ENCODE measurements around the gene HELQ.

The HELQ gene

DNA sequence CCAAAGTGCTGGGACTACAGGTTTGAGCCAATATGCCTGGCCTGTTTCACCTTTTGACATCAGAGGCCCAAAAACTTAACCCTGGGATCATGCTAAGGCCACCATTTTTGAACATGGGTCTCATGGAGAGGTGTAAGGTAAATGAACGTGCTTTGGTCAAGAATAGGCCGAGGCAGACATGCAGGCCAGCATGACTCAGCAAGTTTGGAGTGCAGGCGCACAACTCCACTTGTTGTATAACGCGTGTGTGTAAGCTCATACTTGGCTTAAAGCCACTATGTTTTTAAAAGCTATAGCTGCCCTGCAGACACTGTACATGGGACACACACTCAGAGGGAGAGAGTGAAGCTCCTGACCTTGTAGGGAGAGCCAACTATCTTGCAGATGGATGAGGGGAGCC is 77.2 kb downstream of the HELQ start:
- Mint-ChIP-seq H3K27me3 (peaks cover 19% of the 10 kb centered on the region), H3K36me3 (peaks cover 5% of the 10 kb centered on the region), H3K9me3 (peaks cover 28% of the 10 kb centered on the region), H3K4me3 (no peak overlapping the region), H3K27ac (no peak overlapping the region), H3K4me1 (no peaks in the 10 kb centered on the region)
- no peak for DNase-seq
- CTCF ChIA-PET, result interaction anchor here (1.5 to 1.9 kb wide), 2 partner anchors 8 to 16 kb away, joined by 3 to 4 read pairs; no protein-coding TSS in a partner anchor

DNA sequence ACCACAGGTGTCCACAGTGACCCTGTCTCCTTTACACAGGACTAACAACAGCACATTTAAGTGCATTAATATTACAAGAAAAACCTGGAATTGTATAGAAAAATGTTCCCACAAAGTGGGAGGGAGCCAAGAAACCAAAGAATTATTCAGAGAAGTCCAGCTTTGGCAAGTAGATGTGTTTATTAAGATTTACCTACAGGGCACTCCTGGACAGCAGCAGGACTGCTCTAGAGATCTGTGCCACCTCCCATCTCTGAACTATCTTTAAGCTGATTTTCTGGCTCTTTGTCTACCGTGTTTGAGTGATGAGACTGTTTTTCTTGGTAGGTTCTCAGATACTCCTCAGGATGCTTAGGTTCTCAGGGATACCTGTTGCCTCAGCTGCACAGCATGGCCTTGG is 82.7 kb downstream of the HELQ start:
- H3K4me3 Mint-ChIP-seq, result no peak overlapping the region
- peaks cover 9% of the 10 kb centered on the region for H3K4me1 Mint-ChIP-seq
- H3K36me3 Mint-ChIP-seq, result no peaks in the 10 kb centered on the region
- peaks cover 12% of the 10 kb centered on the region for H3K9me3 Mint-ChIP-seq
- DNase-seq, result no peak
- CTCF ChIA-PET, result interaction anchor here (1.4 kb wide), 1 partner anchor 11 kb away, joined by 3 read pairs; no protein-coding TSS in a partner anchor
- H3K27me3 Mint-ChIP-seq, result peaks cover 26% of the 10 kb centered on the region
- no peak overlapping the region for H3K27ac Mint-ChIP-seq

DNA sequence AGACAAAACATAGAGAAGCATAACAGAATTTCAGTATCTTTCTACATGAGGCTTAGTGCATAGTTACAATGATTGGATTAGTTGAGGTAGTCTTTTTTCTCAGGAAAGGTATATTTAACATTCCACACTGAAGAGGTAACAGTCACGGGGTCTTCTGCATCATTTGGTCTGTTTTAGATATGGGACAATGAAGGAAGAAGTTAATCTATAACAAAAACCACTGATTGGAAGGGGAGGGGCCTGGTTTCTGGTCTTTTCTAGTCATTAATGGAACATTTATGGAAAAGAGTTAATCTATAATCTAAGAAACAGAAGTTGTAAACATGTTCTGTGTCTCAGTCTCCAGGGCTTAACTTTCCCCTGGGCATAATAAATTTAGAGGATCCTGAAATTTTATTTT is 83.7 kb downstream of the HELQ start:
- no peak overlapping the region for H3K27ac Mint-ChIP-seq
- H3K9me3 Mint-ChIP-seq, result peaks cover 6% of the 10 kb centered on the region
- CTCF ChIA-PET, result no interaction called here

DNA sequence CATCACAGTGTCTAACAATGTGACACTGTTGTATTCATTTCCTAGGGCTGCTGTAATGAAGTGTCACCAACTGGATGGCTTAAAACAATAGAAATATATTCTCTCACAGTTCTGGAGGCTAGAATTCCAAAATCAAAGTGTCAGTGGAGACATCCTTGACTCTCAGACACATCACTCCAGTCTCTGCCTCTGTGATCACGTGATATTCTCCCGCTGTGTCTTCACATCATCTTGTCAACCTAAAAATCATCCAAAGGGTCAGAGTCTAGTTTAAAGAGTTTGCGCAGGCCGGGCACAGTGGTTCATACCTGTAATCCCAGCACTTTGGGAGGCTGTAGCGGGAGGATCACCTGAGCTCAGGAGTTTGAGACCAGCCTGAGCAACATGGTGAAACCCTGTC is 84.4 kb downstream of the HELQ start:
- CTCF ChIA-PET, result interaction anchor here (1.0 kb wide), 1 partner anchor 87 kb away, joined by 4 read pairs; the partner anchor contains the start of gene COQ2
- Mint-ChIP-seq H3K27ac (no peak overlapping the region), H3K9me3 (peaks cover 4% of the 10 kb centered on the region), H3K27me3 (peaks cover 36% of the 10 kb centered on the region), H3K4me1 (peaks cover 9% of the 10 kb centered on the region), H3K4me3 (no peak overlapping the region), H3K36me3 (no peaks in the 10 kb centered on the region)
- no peak for DNase-seq

More for the DNA sequence above, 83.7 kb downstream of the HELQ start:
- no peak for DNase-seq
- peaks cover 9% of the 10 kb centered on the region for H3K4me1 Mint-ChIP-seq
- H3K4me3 Mint-ChIP-seq, result no peak overlapping the region
- no peaks in the 10 kb centered on the region for H3K36me3 Mint-ChIP-seq
- peaks cover 29% of the 10 kb centered on the region for H3K27me3 Mint-ChIP-seq

DNA sequence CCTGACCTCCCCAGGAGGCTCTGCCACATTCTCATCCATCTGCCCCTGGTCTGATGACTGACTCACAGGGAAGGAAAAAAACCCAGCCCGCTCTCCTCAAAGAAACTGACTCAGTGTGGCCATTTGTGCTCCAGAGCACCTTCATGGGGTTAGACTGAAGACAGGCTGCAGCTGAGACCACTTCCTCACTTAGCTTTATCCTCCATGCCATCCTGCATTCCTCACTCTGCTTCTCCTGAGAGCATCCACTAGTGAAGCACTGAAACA is 85.0 kb downstream of the HELQ start:
- CTCF ChIA-PET, result interaction anchor here (1.0 to 1.3 kb wide), 3 partner anchors 9 to 86 kb away, joined by 3 to 4 read pairs (median 3); partner anchors contain the start of gene COQ2

DNA sequence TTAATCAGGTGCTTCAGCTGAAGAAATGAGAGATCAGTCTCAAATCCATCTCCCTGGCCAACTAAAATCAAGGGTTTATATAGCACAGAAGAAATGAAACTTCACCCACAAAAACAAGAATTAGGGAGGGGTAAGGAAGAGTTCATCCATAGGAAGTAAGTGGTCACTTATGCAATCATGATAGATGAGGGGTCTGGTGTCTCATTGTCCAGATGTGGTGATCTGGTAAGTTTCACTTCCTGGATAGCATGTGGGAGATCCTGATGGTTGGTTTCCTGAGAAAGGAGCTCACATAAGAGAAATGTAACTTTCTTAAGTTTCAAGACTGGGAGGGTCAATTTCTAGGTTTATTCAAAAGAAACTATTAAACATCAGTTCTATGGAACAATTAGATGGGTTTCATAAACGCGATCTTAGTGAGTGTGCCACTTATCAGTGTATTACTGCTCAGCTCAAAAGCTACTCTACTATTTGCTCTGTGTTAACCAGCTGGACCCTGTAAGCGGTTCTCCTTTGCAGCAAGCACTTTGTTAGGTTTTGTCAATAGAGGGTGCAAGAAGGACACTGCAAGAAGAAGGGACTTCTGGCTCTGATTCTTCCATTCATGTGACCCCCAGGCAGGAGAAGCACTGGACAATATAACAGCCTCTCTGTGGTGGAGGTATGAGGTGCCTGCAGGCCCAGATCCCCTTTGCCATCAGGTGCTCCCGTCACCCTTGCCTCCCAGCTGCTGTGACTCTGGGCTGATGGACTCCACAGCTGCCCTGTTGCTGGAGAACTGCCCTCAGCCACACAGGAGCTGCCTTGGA is 85.6 kb downstream of the HELQ start:
- no peak for DNase-seq
- no peaks in the 10 kb centered on the region for H3K36me3 Mint-ChIP-seq
- H3K27me3 Mint-ChIP-seq, result peaks cover 35% of the 10 kb centered on the region

More for the DNA sequence above, 85.0 kb downstream of the HELQ start:
- Mint-ChIP-seq H3K9me3 (no peaks in the 10 kb centered on the region), H3K27me3 (peaks cover 35% of the 10 kb centered on the region), H3K4me3 (no peak overlapping the region), H3K27ac (no peak overlapping the region), H3K36me3 (no peaks in the 10 kb centered on the region), H3K4me1 (peaks cover 9% of the 10 kb centered on the region)
- DNase-seq, result no peak

DNA sequence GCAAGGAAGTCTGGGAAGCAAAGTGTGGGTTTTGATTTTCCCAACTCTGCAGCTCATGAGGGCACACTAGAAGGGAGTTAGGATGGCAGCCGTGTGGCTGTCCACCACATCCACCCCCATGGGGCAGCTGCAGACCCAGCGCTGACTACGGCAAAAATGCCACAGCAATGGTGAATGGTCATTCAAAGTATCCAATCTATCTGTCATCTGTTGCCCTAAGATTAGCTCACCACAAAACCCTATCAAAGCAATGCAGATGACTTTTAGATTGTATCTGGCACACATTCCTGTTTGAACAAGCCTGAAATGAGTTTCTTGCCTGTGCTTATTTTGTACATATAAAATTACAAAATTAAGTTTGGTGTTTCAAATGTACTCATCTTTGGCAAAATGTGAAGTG is 91.3 kb downstream of the HELQ start:
- no peak overlapping the region for H3K4me3 Mint-ChIP-seq
- no peaks in the 10 kb centered on the region for H3K9me3 Mint-ChIP-seq
- CTCF ChIA-PET, result no interaction called here
- H3K27ac Mint-ChIP-seq, result no peak overlapping the region
- no peaks in the 10 kb centered on the region for H3K4me1 Mint-ChIP-seq
- no peaks in the 10 kb centered on the region for H3K36me3 Mint-ChIP-seq
- peaks cover 30% of the 10 kb centered on the region for H3K27me3 Mint-ChIP-seq
- DNase-seq, result no peak

More for the DNA sequence above, 85.6 kb downstream of the HELQ start:
- Mint-ChIP-seq H3K4me1 (peaks cover 9% of the 10 kb centered on the region), H3K4me3 (no peak overlapping the region), H3K9me3 (no peaks in the 10 kb centered on the region), H3K27ac (no peak overlapping the region)
- CTCF ChIA-PET, result interaction anchor here (1.0 to 1.3 kb wide), 3 partner anchors 9 to 86 kb away, joined by 3 to 4 read pairs (median 3); partner anchors contain the start of gene COQ2

DNA sequence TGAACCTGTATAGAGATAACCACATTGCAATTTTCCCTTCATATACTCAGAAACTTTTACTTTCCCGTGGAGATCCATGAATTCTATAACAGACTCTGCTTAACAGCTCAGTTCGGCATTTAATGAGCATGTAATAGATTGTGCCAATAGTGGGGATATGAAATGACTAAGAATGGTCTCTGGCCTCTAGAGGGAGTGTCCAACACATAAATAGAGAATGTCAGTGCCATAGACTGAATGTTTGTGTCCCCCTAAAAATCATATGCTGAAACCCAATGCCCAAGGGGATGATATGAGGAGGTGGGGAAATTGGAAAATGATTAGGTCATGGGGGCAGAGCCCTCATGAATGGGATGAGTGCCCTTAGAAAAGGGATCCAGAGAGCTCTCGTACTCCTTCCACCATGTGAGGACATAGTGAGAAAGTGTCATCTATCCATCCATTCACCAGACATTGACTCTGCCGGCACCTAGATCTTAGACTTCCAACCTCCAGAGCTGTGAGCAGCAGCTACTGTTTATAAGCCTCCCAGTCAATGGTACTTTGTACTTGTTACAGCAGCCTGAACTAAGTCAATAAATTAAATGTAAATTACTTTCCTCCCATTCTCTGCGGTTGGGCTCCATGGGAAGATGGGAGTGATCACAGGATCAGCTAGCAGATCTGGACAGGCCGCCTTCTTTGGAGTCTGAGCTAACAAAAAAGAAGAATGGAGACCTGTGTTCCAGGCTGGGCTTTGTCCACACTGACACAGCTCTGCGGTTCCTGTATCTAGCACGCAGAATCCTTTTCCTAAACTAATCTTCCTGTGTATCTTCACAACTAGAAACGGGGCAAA is 92.9 kb downstream of the HELQ start:
- H3K27ac Mint-ChIP-seq, result no peak overlapping the region
- H3K4me1 Mint-ChIP-seq, result no peaks in the 10 kb centered on the region
- no peak overlapping the region for H3K4me3 Mint-ChIP-seq
- no peaks in the 10 kb centered on the region for H3K9me3 Mint-ChIP-seq
- no peaks in the 10 kb centered on the region for H3K36me3 Mint-ChIP-seq
- CTCF ChIA-PET, result interaction anchor here (0.7 to 1.9 kb wide), 9 partner anchors 10 to 136 kb away, joined by 3 to 8 read pairs (median 3); partner anchors contain the start of gene COQ2
- H3K27me3 Mint-ChIP-seq, result peaks cover 30% of the 10 kb centered on the region
- no peak for DNase-seq

DNA sequence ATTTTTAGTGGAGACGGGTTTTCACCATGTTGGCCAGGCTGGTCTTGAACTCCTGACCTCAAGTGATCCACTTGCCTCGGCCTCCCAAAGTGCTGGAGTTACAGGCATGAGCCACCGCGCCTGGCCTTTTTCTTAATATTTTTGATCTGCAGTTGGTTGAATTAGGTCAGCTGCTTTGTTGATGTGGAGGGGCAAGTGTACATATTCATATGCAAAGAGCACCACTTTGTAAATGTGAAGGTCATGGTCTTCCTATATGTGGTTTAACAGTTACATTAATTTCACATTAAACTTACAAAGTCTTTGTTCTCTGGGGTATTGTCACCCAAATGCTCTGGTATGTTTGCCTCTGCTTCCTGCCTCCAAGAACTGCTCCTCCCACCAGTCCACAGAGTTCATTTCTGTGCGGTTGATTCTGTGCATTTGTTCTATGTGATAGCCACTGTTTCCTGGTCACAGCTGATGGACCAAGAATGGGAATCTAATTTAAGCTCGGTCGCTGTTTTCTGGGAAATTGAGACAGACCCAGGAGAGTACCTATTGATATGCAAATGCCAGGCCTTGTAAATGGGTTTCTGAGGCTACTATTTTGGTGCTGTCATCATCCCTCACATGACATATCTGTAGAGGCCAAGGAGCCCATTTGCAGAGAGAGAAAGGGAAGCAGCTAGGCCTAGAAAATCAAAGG is 94.1 kb downstream of the HELQ start:
- CTCF ChIA-PET, result interaction anchor here (1.1 to 1.9 kb wide), 7 partner anchors 10 to 137 kb away, joined by 3 to 8 read pairs (median 4); partner anchors contain the start of gene COQ2
- no peaks in the 10 kb centered on the region for H3K9me3 Mint-ChIP-seq
- H3K27me3 Mint-ChIP-seq, result peaks cover 23% of the 10 kb centered on the region
- H3K4me1 Mint-ChIP-seq, result peaks cover 6% of the 10 kb centered on the region
- no peak overlapping the region for H3K27ac Mint-ChIP-seq
- no peak overlapping the region for H3K4me3 Mint-ChIP-seq
- no peak for DNase-seq
- H3K36me3 Mint-ChIP-seq, result no peaks in the 10 kb centered on the region

DNA sequence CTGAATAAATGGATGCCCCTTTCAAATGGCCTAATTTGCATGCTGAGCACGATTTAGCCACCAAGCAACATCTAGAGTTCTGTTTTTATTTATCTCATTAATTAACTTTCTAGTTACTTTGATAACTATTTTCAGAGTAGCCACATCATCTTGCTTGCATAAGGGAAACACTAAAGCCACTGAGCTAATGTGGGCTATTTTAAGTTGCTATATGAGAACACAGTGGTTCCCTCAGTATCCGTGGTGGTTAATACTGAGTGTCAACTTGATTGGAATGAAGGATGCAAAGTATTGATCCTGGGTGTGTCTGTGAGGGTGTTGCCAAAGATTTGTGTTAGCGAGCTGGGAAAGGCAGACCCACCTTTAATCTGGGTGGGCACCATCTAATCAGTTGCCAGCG is 95.6 kb downstream of the HELQ start:
- Mint-ChIP-seq H3K9me3 (no peaks in the 10 kb centered on the region), H3K36me3 (no peaks in the 10 kb centered on the region), H3K4me1 (peaks cover 6% of the 10 kb centered on the region), H3K4me3 (no peak overlapping the region), H3K27me3 (peaks cover 13% of the 10 kb centered on the region), H3K27ac (no peak overlapping the region)
- CTCF ChIA-PET, result interaction anchor here (0.6 to 1.4 kb wide), 2 partner anchors 76 to 96 kb away, joined by 3 read pairs; partner anchors contain the start of genes HELQ and MRPS18C
- no peak for DNase-seq

DNA sequence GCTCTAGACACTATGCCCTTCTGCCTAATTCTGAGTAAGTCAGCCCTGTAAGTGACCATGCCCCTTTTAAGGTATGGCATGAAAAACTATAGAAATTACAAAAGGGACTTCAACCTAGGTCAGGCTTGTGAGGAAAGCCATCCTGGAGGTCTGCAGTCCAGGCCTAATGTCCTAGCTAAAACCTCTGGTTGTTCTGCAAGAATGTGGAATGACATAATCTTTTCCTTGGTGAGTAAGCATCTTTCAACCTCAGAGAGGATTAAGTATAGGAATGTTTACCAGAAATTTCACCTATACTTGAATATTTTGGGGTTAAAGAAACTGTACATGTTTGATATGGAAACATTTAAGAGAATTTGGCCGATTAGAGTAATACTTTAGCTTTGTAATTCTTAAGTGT is 97.2 kb downstream of the HELQ start:
- Mint-ChIP-seq H3K27ac (no peak overlapping the region), H3K4me3 (no peak overlapping the region), H3K9me3 (peaks cover 4% of the 10 kb centered on the region), H3K27me3 (peaks cover 3% of the 10 kb centered on the region), H3K36me3 (no peaks in the 10 kb centered on the region), H3K4me1 (peaks cover 6% of the 10 kb centered on the region)
- CTCF ChIA-PET, result no interaction called here
- no peak for DNase-seq
